HFF-Myc (cell line): ENCODE data around the gene MYPN.

Experiments
- DNase-seq: peaks from one replicate; pipeline ENCODE4 v3.0.0-alpha.2; 2011; ENCODE audit warnings: low read depth; ENCODE audit errors: extremely low read depth
- H3K4me3 ChIP-seq: replicated peaks from 2 replicates; pipeline ENCODE4 v1.5.1; 2011; ENCODE audit warnings: low read depth, mild to moderate bottlenecking, control low read depth, low read length
- CTCF ChIP-seq: IDR thresholded peaks from 2 replicates; pipeline ENCODE4 v1.5.1; 2012; ENCODE audit warnings: mild to moderate bottlenecking, low read depth, low read length, control low read depth; ENCODE audit errors: missing control alignments

The MYPN gene

GRCh38 chr10:68172324-68172723 is 63.0 kb downstream of the MYPN start:
- TF ChIP-seq CTCF: no peak
- DNase-seq: no peak
- no peak overlapping the region for H3K4me3 ChIP-seq

- no peak for DNase-seq
- no peak overlapping the region for H3K4me3 ChIP-seq
- TF ChIP-seq CTCF: no peak
These were observed 66.7 kb downstream of the MYPN start for GRCh38 chr10:68175949-68176348.

GRCh38 chr10:68176797-68177196 is 67.5 kb downstream of the MYPN start:
- no peak for TF ChIP-seq CTCF
- H3K4me3 ChIP-seq: no peak overlapping the region
- DNase-seq: no peak

- H3K4me3 ChIP-seq: no peak overlapping the region
These were observed 69.3 kb downstream of the MYPN start for GRCh38 chr10:68178592-68178991.

DNA sequence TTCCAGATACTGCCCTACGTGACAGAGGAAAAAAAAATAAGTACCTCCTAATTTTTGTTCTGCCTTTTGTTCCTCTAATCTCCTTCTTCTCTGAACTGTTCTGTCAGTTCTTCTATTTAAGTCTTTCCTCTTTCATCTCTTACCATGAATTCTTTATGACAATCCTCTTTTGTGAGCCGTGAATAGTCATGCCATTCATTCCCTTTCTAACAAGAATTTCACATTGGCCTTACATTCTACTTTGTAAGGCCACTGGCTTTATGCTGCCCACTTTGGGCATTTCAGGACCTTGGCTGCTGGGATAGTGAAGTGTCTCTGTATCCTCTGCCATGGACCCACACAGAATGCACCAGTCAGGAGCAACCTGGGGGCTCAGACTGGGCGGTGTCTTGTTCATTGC is 69.7 kb downstream of the MYPN start:
- no peak overlapping the region for H3K4me3 ChIP-seq
- no peak for TF ChIP-seq CTCF
- DNase-seq: no peak

More at GRCh38 chr10:68178592-68178991, 69.3 kb downstream of the MYPN start:
- no peak for DNase-seq
- no peak for TF ChIP-seq CTCF

GRCh38 chr10:68180490-68180889 is 71.2 kb downstream of the MYPN start:
- no peak overlapping the region for H3K4me3 ChIP-seq
- DNase-seq: no peak
- TF ChIP-seq CTCF: no peak

- no peak for DNase-seq
- TF ChIP-seq CTCF: no peak
- no peak overlapping the region for H3K4me3 ChIP-seq
These were observed 75.3 kb downstream of the MYPN start for GRCh38 chr10:68184546-68184945.
